Measurements from ENCODE around the gene STARD3. TPM values are rescaled to one million over a fixed set of nuclear protein-coding genes. Genes with fewer than 3 reads are reported as not detected.
"Not testable (repeated sequence)": the region's sequence is repeated elsewhere in the genome, so short reads cannot be mapped to it uniquely, and the experiment has no call there.

The STARD3 gene
- total RNA-seq, 1 donor from 2014 or later: 78.2 TPM

- peaks cover 26% of the 10 kb centered on the region for H3K36me3 ChIP-seq
- no peak overlapping the region for H3K4me3 ChIP-seq
- peaks cover 39% of the 10 kb centered on the region for H3K4me1 ChIP-seq
- H3K27ac ChIP-seq: peak overlapping the region; percentile 71
- H3K27me3 ChIP-seq: no peaks in the 10 kb centered on the region
- H3K9me3 ChIP-seq: no peaks in the 10 kb centered on the region
- intact Hi-C loops (cut with DNase I): no loop called here
- no peak for TF ChIP-seq CTCF (IDR thresholded peaks at IDR 0.05)
- peak; percentile 89 for DNase-seq
- peak; percentile 85 for ATAC-seq
These were observed 68.9 kb downstream of the STARD3 start for GRCh38 chr17:39705786-39706348.

DNA sequence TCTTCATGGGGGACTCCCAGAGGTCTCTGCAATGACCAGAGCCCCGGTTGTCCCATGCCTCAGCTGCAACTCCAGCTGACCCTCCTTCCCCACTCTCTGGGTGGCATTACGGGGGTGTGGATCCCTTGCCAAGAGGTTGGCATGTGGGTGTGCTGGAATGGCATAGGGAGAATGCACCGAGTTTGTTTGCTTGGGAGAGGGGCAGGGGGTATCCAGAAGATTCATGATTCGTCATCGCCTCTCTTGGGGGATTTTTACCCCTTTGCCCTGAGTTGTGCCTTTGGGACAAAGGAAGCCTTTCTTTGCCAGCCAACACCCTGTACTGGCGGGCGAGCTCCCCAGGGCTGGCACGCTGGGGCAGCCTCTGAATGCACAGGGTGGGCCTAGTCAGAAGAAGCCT, 69.4 kb downstream of the STARD3 start:
- no peaks in the 10 kb centered on the region for H3K27me3 ChIP-seq
- peaks cover 35% of the 10 kb centered on the region for H3K4me1 ChIP-seq
- no peak for ATAC-seq
- no peaks in the 10 kb centered on the region for H3K9me3 ChIP-seq
- no peak for TF ChIP-seq CTCF (IDR thresholded peaks at IDR 0.05)
- DNase-seq: no peak
- no peak overlapping the region for H3K4me3 ChIP-seq
- H3K36me3 ChIP-seq: peaks cover 32% of the 10 kb centered on the region
- H3K27ac ChIP-seq: peak overlapping the region; percentile 71
- intact Hi-C loops (cut with DNase I): no loop called here

GRCh38 chr17:39706921-39707337, 70.0 kb downstream of the STARD3 start:
- H3K4me3 ChIP-seq: no peak overlapping the region
- TF ChIP-seq CTCF (IDR thresholded peaks at IDR 0.05): no peak
- DNase-seq (no peak), ATAC-seq (no peak)
- peaks cover 35% of the 10 kb centered on the region for H3K36me3 ChIP-seq
- peak overlapping the region; percentile 71 for H3K27ac ChIP-seq
- H3K9me3 ChIP-seq: no peaks in the 10 kb centered on the region
- no peaks in the 10 kb centered on the region for H3K27me3 ChIP-seq
- H3K4me1 ChIP-seq: peaks cover 31% of the 10 kb centered on the region
- intact Hi-C loops (cut with DNase I): no loop called here

DNA sequence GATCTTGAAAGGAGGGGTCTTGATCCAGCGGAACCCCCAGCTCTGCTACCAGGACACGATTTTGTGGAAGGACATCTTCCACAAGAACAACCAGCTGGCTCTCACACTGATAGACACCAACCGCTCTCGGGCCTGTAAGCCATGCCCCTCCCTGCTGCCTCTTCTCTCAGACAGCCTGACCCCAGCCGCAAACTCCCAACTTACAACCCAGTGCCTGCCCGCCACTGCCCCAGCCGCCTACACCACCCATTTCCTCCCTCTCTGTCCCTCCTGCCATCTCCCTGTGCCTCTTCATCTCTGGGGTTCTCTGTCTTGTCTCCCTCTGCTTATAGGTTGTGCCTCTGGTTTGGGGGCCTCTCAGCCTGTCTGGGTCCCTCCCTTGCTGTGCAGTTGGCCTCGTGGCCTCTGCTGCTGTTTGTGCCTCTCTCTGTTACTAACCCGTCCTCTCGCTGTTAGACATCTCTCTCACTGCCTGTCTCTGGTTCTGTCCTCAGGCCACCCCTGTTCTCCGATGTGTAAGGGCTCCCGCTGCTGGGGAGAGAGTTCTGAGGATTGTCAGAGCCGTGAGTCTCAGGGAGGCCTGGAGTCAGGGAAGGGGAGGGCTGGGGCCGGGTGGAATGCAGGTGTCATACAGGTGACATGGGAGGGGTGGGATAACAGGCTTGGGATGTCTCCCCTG, 72.5 kb downstream of the STARD3 start:
- ATAC-seq (no peak), DNase-seq (no peak)
- no peaks in the 10 kb centered on the region for H3K27me3 ChIP-seq
- H3K4me3 ChIP-seq: no peak overlapping the region
- peaks cover 14% of the 10 kb centered on the region for H3K4me1 ChIP-seq
- peaks cover 47% of the 10 kb centered on the region for H3K36me3 ChIP-seq
- TF ChIP-seq CTCF (IDR thresholded peaks at IDR 0.05): no peak
- H3K27ac ChIP-seq: no peak overlapping the region
- no peaks in the 10 kb centered on the region for H3K9me3 ChIP-seq
- intact Hi-C loops (cut with DNase I): no loop called here

DNA sequence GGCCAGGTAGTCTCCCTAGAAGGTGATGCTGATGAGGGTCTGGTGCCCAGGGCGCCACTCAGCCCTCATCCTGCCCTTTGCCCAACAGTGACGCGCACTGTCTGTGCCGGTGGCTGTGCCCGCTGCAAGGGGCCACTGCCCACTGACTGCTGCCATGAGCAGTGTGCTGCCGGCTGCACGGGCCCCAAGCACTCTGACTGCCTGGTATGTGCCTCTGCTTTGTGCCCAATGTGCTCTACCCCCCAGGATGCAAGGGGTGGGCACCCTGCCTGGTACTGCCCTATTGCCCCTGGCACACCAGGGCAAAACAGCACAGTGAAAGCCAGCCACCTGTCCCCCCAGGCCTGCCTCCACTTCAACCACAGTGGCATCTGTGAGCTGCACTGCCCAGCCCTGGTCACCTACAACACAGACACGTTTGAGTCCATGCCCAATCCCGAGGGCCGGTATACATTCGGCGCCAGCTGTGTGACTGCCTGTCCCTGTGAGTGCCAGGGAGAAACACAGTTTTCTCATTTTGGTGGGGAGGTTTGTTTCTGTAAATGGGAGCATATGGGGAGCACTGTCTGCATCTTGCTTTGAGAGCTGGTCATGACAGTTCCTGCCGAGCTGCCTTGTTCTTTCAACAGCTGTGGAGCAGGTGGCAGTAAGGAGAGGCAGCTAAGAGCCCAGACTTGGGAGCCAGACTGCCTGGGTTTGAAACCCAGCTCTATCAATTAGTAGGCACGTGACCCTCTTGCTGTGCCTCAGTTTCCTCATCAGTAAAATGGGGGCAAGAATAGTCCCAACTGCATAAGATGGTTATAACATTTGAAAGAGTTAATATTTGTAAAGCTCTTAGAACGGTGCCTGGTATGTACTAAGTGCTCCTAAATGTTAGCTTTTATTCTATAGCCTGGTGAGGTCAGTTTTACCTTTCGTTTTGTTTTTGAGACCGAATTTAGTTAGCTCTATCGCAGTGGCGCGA, 73.3 kb downstream of the STARD3 start:
- no peak for DNase-seq
- intact Hi-C loops (cut with DNase I): no loop called here
- H3K36me3 ChIP-seq: peaks cover 56% of the 10 kb centered on the region
- no peaks in the 10 kb centered on the region for H3K27me3 ChIP-seq
- no peak overlapping the region for H3K4me3 ChIP-seq
- TF ChIP-seq CTCF (IDR thresholded peaks at IDR 0.05): no peak
- H3K4me1 ChIP-seq: peaks cover 6% of the 10 kb centered on the region
- no peaks in the 10 kb centered on the region for H3K9me3 ChIP-seq
- ATAC-seq: no peak
- H3K27ac ChIP-seq: no peak overlapping the region

DNA sequence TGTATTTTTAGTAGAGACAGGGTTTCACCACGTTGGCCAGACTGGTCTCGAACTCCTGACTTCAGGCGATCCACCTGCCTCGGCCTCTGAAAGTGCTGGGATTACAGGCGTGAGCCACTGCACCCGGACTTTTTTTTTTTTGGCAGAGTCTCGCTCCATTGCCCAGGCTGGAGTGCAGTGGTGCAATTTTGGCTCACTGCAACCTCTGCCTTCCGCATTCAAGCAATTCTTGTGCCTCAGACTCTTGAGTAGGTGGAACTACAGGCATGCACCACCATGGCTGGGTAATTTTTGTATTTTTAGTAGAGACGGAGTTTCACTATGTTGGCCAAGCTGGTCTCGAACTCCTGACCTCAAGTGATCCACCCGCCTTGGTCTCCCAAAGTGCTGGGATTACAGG, 74.1 kb downstream of the STARD3 start:
- ATAC-seq; DNase-seq; H3K9me3 ChIP-seq; H3K27me3 ChIP-seq; H3K27ac ChIP-seq; H3K4me3 ChIP-seq; H3K4me1 ChIP-seq; intact Hi-C loops (cut with DNase I): not testable (repeated sequence)
- peaks cover 64% of the 10 kb centered on the region for H3K36me3 ChIP-seq

Data from upper lobe of right lung (tissue), 1 donor.